A673 (cell line): ENCODE results near the gene TENM3. TPM values are rescaled to one million over a fixed set of nuclear protein-coding genes. Genes with fewer than 3 reads are reported as not detected.

ENCODE experiments used
- BruUV-seq: library from RNA; stranded (reverse); fragments of 400-500 nt; replicated peaks from 2 replicates; lab custom pipeline; 2021; lab: Mats Ljungman, UMichigan
- CTCF ChIA-PET: fragments of 300-600 bp; sonication (Branson Sonifier 250); formaldehyde crosslinking; loops from one replicate; lab custom pipeline; 2022; ENCODE audit warnings: antibody characterized with exemption; lab: Charles Lee
- POLR2A ChIA-PET: fragments of 300-600 bp; sonication (Branson Sonifier 250); formaldehyde crosslinking; loops from one replicate; lab custom pipeline; 2022; ENCODE audit warnings: antibody characterized with exemption; ENCODE audit not compliant: low non-redundant PET; lab: Charles Lee
- DNase-seq: peaks from one replicate; pipeline ENCODE4 v3.0.0-alpha.2; 2015; ENCODE audit warnings: low spot score
- H3K27ac ChIP-seq: fragments of 200-600 bp; sonication (generic); 2 replicates; pipeline ENCODE4 v1.5.1; 2016; ENCODE audit warnings: mixed run types, low read depth, mild to moderate bottlenecking, mixed read lengths, antibody characterized with exemption, low read length; ENCODE audit not compliant: poor library complexity, severe bottlenecking
- H3K27me3 ChIP-seq: fragments of 200-600 bp; sonication (generic); replicated peaks from 2 replicates; pipeline ENCODE4 v1.6.1; 2017; ENCODE audit warnings: mixed run types, low read depth, mild to moderate bottlenecking, mixed read lengths, antibody characterized with exemption, low read length; ENCODE audit not compliant: insufficient read depth, poor library complexity
- H3K36me3 ChIP-seq: fragments of 200-600 bp; sonication (generic); 2 replicates; pipeline ENCODE4 v1.6.1; 2016; ENCODE audit warnings: mixed run types, mild to moderate bottlenecking, mixed read lengths, antibody characterized with exemption, low read length; ENCODE audit not compliant: insufficient read depth, poor library complexity, severe bottlenecking
- H3K4me1 ChIP-seq: fragments of 200-600 bp; sonication (generic); 2 replicates; pipeline ENCODE4 v1.6.1; 2017; ENCODE audit warnings: mixed run types, mild to moderate bottlenecking, mixed read lengths, antibody characterized with exemption, low read length; ENCODE audit not compliant: insufficient read depth, poor library complexity, severe bottlenecking
- H3K4me3 ChIP-seq: fragments of 200-600 bp; sonication (generic); 2 replicates; pipeline ENCODE4 v1.5.1; 2016; ENCODE audit warnings: low read depth, mixed run types, mild to moderate bottlenecking, mixed read lengths, low read length; ENCODE audit not compliant: poor library complexity, severe bottlenecking
- H3K9me3 ChIP-seq: fragments of 200-600 bp; sonication (generic); 2 replicates; pipeline ENCODE4 v1.6.1; 2016; ENCODE audit warnings: mixed run types, low read depth, mild to moderate bottlenecking, mixed read lengths, antibody characterized with exemption, low read length; ENCODE audit not compliant: poor library complexity, severe bottlenecking
- EZH2 ChIP-seq: fragments of 200-600 bp; sonication (generic); IDR thresholded peaks from 2 replicates; pipeline ENCODE4 v1.6.1; 2017; ENCODE audit warnings: borderline replicate concordance, low read depth, mild to moderate bottlenecking, mixed read lengths, antibody characterized with exemption, low read length; ENCODE audit not compliant: poor library complexity, severe bottlenecking
- intact Hi-C: fragments of 100-400 bp; cut with micrococcal nuclease; formaldehyde crosslinking; loops from one replicate; pipeline ENCODE4 v1.10.0; 2022; ENCODE audit not compliant: unreplicated experiment
- total RNA-seq: library from RNA; stranded (reverse); gene quantifications from 2 replicates; pipeline ENCODE4 v1.2.3, GENCODE V29; 2021
- TF ChIP-seq, protein P1 (sequence below): fragments of 300-800, 200-600 bp; sonication (generic); conservative IDR thresholded peaks from 2 replicates; pipeline ENCODE4 v1.5.1; 2017; ENCODE audit warnings: low read depth, mild to moderate bottlenecking, antibody characterized with exemption, low read length, moderate library complexity, mixed read lengths

TENM3 gene
- total RNA-seq, 1 experiment from 2014 or later, result 26.4 TPM

DNA sequence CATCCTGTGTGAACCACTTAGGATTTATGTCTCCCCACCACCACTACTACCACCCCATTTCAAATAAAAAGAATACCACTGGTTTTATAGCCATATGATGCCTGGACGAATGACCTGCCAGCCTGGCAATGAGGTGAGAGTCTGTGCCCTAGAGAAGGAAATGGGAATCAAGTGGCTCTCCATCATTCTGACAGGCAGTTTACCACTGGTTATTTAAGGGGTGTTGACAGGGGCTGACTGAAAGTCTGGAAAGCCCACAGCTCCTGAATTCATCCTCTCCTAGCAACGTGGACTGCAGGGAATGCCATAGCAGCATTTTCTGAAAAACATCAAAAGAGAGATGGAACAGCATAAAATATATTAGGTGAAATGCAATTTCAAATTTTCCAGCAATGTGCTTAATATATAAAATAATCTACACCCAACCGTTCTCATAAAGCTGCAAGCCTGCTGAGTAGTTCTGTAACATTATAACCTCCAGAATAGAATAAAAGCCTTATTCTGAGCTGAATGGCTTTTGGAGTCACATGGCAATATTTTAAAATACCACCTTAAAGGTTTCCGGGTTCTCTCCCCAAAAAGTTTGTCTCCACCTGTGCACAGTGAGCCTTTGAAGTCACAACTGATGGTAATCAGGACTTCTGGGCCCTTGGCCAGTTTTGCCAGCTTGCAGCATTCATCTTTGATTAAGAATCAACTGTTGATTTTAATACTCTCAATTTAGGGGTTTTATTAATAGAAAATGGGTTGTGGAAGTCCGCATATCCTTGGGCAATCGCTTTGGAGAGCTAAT is 552.4 kb downstream of the TENM3 start:
- Histone ChIP-seq H3K4me1 (no peaks in the 10 kb centered on the region), H3K9me3 (no peaks in the 10 kb centered on the region), H3K27ac (no peak overlapping the region), H3K4me3 (no peak overlapping the region), H3K36me3 (no peaks in the 10 kb centered on the region), H3K27me3 (no peaks in the 10 kb centered on the region)
- CTCF ChIA-PET, result no interaction called here
- POLR2A ChIA-PET, result no interaction called here
- no TSS peak for BruUV-seq
- TF ChIP-seq, protein P1, sequence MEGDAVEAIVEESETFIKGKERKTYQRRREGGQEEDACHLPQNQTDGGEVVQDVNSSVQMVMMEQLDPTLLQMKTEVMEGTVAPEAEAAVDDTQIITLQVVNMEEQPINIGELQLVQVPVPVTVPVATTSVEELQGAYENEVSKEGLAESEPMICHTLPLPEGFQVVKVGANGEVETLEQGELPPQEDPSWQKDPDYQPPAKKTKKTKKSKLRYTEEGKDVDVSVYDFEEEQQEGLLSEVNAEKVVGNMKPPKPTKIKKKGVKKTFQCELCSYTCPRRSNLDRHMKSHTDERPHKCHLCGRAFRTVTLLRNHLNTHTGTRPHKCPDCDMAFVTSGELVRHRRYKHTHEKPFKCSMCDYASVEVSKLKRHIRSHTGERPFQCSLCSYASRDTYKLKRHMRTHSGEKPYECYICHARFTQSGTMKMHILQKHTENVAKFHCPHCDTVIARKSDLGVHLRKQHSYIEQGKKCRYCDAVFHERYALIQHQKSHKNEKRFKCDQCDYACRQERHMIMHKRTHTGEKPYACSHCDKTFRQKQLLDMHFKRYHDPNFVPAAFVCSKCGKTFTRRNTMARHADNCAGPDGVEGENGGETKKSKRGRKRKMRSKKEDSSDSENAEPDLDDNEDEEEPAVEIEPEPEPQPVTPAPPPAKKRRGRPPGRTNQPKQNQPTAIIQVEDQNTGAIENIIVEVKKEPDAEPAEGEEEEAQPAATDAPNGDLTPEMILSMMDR, result no peak
- TF ChIP-seq EZH2, result no peak
- no peak for DNase-seq
- intact Hi-C loops, result no loop called here

DNA sequence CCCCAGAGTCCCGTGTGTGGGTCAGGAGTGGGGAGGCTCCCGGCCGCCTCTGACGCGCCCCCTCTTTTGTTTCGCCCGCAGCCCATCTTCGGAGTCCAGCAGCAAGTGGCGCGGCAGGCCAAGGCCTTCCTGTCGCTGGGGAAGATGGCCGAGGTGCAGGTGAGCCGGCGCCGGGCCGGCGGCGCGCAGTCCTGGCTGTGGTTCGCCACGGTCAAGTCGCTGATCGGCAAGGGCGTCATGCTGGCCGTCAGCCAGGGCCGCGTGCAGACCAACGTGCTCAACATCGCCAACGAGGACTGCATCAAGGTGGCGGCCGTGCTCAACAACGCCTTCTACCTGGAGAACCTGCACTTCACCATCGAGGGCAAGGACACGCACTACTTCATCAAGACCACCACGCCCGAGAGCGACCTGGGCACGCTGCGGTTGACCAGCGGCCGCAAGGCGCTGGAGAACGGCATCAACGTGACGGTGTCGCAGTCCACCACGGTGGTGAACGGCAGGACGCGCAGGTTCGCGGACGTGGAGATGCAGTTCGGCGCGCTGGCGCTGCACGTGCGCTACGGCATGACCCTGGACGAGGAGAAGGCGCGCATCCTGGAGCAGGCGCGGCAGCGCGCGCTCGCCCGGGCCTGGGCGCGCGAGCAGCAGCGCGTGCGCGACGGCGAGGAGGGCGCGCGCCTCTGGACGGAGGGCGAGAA is 556.5 kb downstream of the TENM3 start:
- ChIA-PET CTCF (no interaction called here), POLR2A (no interaction called here)
- intact Hi-C loops, result loop anchor here (10.0 kb wide), 2 partner anchors 655 to 1235 kb away; no protein-coding TSS in a partner anchor
- Histone ChIP-seq H3K4me3 (no peak overlapping the region), H3K9me3 (no peaks in the 10 kb centered on the region), H3K36me3 (no peaks in the 10 kb centered on the region), H3K27ac (no peak overlapping the region), H3K4me1 (no peaks in the 10 kb centered on the region), H3K27me3 (no peaks in the 10 kb centered on the region)
- BruUV-seq, result no TSS peak
- TF ChIP-seq, protein P1, result no peak
- no peak for TF ChIP-seq EZH2
- DNase-seq, result no peak

DNA sequence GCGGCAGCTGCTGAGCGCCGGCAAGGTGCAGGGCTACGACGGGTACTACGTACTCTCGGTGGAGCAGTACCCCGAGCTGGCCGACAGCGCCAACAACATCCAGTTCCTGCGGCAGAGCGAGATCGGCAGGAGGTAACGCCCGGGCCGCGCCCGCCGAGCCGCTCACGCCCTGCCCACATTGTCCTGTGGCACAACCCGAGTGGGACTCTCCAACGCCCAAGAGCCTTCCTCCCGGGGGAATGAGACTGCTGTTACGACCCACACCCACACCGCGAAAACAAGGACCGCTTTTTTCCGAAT is 557.0 kb downstream of the TENM3 start:
- no TSS peak for BruUV-seq
- Histone ChIP-seq H3K9me3 (no peaks in the 10 kb centered on the region), H3K27ac (no peak overlapping the region), H3K27me3 (no peaks in the 10 kb centered on the region), H3K4me3 (no peak overlapping the region), H3K36me3 (no peaks in the 10 kb centered on the region), H3K4me1 (no peaks in the 10 kb centered on the region)
- no peak for DNase-seq
- intact Hi-C loops, result loop anchor here (10.0 kb wide), 2 partner anchors 655 to 1235 kb away; no protein-coding TSS in a partner anchor
- ChIA-PET CTCF (no interaction called here), POLR2A (no interaction called here)
- no peak for TF ChIP-seq EZH2
- TF ChIP-seq, protein P1, result no peak
